ENCODE data around the gene STARD10.

DNA sequence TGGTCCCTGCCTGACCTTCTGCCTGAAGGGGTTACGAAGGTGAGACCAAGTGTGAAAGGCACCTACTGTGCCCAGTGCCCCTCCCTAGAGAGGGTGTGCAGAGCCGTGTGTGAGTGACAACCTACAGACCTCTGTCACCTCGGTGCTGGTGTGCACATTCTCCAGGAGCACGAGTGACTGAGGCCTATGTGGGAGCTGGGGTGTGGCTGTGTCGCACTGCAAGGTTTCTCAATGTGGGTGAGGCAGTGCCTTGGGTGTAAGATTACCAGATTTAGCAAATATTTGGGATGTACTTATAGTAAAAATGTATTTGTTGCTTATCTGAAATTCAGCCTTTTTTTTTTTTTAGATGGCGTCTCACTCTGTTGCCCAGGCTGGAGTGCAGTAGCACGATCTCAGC, 5.6 kb downstream of the STARD10 start:
- TF ChIP-seq, protein P1, sequence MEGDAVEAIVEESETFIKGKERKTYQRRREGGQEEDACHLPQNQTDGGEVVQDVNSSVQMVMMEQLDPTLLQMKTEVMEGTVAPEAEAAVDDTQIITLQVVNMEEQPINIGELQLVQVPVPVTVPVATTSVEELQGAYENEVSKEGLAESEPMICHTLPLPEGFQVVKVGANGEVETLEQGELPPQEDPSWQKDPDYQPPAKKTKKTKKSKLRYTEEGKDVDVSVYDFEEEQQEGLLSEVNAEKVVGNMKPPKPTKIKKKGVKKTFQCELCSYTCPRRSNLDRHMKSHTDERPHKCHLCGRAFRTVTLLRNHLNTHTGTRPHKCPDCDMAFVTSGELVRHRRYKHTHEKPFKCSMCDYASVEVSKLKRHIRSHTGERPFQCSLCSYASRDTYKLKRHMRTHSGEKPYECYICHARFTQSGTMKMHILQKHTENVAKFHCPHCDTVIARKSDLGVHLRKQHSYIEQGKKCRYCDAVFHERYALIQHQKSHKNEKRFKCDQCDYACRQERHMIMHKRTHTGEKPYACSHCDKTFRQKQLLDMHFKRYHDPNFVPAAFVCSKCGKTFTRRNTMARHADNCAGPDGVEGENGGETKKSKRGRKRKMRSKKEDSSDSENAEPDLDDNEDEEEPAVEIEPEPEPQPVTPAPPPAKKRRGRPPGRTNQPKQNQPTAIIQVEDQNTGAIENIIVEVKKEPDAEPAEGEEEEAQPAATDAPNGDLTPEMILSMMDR (IDR thresholded peaks at IDR 0.05 in 8 of 11, conservative IDR thresholded peaks at IDR 0.05 in 3 of 11), result no peak
- TF ChIP-seq POLR2AphosphoS5 (IDR thresholded peaks at IDR 0.05), result no peak

All from spleen (tissue), 7 donors.